Stimulated activated CD4-positive, alpha-beta T cell treated with anti-CD3 and anti-CD28 coated beads, Interleukin-2, amount 100 ng/mL, for 48 hours (primary cell): Measurements from ENCODE around the gene KAT6B.
A peak's percentile ranks its signal among the peaks of the same experiment; 100 is the strongest.

Source experiments
- DNase-seq, 2 donors: peaks; one replicate each; pipeline ENCODE4 v3.0.0-alpha.2; 2020

The KAT6B gene

DNA sequence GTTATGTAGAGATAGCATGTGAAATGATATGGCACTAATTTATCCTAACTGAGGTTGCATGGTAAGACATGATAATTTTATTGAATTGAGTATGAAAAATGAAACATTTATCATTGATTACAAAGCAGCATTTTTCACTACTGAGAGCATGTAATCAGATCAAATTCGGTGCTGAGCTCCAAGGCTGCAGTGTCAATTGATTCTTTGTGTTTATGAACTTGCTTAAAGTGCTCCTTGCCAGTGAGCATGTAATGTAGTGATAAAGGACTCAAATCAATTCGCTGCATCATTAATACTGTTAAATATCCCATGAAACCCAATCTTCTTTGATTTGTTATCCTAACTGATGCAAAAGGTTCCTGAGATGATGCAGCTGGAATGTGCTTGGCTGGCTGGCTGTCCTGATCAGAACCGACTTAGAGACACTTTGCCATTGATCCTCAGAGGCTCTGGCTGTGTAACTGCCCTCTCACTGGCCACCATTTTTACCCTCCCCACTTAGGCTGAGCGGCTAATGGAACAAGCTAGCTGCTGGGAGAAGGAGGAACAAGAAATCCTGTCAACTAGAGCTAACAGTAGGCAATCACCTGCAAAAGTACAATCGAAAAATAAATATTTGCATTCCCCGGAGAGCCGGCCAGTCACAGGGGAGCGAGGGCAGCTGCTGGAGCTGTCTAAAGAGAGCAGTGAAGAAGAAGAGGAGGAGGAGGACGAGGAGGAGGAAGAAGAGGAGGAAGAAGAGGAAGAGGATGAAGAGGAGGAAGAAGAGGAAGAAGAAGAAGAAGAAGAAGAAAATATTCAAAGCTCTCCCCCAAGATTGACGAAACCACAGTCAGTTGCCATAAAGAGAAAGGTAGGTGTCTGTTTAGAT is 195.2 kb downstream of the KAT6B start:
- no peak for DNase-seq

DNA sequence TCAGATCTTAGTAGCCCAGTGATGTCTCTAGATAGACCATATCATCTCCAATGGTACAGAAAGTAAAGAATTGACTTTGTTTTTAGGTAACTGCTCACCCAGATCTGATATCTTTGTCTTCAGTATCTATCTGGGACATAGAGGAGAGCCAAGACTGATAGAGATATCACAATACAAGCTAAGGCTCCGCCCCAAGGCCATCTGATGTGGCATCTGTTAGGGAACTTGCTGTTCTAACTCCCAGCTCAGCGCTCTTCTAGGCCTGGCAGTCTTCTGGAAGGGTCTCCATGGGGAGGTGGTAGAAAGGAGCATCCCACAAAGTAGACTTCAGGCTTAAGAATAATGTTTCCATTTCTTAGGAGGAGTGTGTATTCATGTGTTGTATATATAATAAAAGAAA is 196.7 kb downstream of the KAT6B start:
- no peak for DNase-seq

GRCh38 chr10:75024971-75025523 is 198.6 kb downstream of the KAT6B start:
- no peak for DNase-seq

- DNase-seq: no peak
Measured at GRCh38 chr10:75028049-75028448, 201.6 kb downstream of the KAT6B start.

- DNase-seq: no peak
Measured at GRCh38 chr10:75028748-75029147, 202.3 kb downstream of the KAT6B start.

DNA sequence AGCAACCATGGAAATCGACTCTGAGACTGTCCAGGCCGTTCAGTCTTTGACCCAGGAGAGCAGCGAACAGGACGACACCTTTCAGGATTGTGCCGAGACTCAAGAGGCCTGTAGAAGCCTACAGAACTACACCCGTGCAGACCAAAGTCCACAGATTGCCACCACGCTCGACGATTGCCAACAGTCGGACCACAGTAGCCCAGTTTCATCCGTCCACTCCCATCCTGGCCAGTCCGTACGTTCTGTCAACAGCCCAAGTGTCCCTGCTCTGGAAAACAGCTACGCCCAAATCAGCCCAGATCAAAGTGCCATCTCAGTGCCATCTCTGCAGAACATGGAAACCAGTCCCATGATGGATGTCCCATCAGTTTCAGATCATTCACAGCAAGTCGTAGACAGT is 203.0 kb downstream of the KAT6B start:
- DNase-seq: no peak

DNA sequence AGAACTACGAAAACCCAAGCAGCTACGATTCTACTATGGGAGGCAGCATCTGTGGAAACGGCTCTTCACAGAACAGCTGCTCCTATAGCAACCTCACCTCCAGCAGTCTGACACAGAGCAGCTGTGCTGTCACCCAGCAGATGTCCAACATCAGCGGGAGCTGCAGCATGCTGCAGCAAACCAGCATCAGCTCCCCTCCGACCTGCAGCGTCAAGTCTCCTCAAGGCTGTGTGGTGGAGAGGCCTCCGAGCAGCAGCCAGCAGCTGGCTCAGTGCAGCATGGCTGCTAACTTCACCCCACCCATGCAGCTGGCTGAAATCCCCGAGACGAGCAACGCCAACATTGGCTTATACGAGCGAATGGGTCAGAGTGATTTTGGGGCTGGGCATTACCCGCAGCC is 203.5 kb downstream of the KAT6B start:
- no peak for DNase-seq

DNA sequence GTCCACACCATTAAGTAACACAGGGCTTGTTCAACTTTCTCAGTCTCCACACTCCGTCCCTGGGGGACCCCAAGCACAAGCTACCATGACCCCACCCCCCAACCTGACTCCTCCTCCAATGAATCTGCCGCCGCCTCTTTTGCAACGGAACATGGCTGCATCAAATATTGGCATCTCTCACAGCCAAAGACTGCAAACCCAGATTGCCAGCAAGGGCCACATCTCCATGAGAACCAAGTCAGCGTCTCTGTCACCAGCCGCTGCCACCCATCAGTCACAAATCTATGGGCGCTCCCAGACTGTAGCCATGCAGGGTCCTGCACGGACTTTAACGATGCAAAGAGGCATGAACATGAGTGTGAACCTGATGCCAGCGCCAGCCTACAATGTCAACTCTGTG is 204.0 kb downstream of the KAT6B start:
- no peak for DNase-seq

GRCh38 chr10:75032119-75032518 is 205.7 kb downstream of the KAT6B start:
- no peak for DNase-seq

DNA sequence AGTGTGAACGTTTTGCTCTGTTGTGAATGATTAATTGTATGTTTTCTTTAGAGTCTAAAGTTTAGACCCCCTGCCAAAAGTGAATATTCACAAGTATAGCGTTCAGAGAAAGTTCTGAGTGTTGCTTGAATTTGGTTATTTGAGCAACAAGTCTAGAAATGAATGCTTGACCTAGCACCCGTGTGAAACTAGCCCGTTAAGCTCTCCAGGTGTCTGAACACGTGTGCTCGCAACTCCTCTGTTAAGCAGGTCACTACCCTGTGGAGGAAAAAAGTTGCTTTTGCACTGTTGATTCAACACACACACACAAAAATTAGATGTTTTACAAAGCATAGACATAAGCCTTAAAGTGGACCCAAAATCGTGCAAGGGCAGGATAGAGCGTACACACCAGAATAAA is 206.4 kb downstream of the KAT6B start:
- DNase-seq: no peak

GRCh38 chr10:75033399-75034130 is 207.2 kb downstream of the KAT6B start:
- no peak for DNase-seq

DNA sequence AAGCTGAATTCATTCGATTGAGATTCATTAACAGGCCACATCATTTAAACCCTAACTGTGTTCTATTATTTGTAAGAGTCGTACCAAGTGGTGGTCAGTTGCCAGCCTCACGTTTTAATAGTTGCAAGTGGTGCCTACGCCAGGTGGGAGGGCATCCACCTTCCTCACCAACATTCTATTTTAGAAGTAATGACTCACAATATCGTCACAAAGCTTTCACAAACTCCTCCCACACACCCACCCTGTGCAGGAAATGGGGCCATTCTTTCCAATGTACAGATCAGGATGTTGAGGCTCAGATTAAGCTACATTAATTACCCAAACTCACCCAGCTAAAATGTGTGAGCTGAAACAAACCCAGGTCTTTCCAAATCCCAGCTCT is 207.7 kb downstream of the KAT6B start:
- DNase-seq: peak; percentile 33 to 40

- no peak for DNase-seq
Measured at GRCh38 chr10:75034714-75035258, 208.4 kb downstream of the KAT6B start.

DNA sequence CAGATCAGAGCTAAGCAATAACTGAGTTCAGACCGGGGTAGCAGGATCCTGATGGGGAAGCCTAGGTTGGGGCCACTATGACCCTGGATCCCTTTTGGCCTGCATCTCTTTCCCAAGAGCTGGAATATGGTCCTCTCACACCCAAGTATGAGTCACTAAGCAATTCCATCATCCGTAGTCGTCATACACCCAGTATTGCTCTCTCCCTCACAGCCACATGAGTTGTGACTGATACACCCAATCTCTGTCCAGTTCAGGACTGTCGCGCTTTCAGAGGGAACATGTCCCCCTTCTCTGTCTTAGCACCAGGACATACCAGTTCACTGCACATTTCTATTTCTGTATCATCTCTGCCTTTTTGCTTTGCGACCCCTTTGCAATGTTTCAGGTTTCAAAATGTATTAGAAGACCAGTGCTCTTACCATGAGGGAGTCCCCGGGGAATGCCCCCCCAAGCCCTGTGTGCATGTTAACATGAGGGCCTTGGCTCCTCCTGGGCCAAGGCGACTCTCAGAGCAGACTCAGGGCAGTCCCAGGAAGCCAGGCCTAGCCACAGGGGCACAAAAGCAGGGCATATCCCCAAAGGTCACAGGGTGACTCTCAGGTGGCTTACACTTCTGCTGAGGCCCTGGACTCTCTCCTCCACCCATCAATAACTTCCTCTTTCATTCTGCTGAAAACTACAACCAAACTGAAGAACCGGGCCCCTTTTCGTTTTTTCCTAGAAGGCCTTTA is 209.7 kb downstream of the KAT6B start:
- DNase-seq: no peak

DNA sequence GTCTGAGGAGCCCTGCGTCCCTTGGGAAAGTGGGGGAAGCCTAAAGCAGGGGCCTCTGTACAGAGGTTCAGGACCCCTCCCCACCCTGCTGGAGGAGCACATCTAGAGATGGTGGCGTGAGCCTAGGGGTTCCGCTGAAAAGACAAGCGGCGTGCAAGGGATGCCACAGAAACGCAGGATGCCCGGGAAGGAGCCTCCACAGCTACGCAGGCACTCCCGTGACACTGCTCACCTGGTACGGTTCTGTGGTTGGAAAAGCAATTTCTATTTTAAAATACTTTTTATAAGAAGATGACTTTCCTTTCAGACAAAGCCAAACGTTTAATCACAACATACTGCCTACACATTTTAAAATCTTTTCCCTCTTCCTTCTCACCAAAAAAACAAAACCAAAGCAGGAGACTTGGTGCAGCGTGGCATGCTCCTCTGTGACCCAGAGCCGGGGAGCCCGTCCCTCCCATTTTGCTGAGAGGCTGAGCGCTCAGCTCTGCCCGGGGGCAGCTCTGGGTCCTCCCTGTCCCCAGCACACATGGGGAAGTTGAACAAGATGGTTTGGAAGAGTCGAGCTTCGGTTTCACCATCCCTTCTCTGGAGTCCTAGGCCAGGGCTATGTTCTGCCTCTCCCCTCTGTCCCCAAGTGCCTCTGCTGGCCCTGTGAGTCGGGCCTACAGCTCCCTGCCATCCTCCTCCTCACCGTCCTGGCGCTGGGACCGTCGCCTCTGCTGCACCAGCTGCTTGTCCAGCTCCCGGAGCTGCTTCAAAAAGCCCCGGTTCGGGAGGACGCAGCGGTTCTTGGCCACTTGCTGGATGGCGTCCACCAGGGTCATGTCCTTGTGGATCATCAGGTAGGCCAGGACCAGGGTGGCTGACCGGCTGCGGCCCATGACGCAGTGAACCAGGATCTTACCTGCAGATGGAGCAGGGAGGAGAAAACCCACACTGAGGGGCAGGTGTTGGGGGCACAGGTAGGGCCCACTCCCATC is 211.1 kb downstream of the KAT6B start:
- no peak for DNase-seq

DNA sequence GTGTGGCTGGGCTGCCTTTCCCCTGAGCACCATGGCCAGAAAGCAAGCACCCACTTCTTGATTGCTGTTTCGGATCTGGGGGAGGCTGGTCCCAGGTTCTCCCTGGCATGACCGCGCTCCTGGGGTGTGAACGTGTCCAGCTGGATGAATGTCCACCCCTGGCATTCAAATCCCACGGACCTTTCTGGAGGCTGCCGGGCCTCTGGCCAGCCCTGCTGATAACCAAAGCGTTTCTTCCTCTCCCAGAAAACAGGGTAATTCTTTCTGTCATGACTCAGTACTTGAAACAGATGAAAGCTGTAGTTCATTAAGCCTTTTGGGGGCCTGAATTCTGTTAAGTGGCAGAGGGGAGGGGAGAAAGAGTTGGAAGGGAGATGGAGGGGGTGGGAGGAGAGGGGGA is 211.9 kb downstream of the KAT6B start:
- no peak for DNase-seq

DNA sequence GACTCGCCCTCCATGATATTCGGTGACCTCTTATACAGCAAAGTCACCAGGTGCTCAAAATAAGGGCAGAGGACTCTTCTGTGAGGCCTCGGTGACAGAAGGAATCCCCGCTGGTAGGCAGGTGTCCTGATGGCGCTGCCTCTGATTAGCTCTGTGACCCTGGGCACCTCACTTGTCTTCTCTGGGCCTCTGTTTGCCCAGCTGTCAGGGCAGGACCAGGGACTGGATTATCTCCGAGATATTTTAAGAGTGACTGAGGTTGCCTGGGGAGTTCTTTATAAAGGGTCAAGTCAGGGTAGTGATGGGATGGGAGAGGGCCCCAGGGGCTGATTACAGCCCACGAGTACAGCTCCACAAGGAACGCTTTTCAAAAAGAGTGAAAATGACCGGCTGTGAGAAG is 214.2 kb downstream of the KAT6B start:
- DNase-seq: no peak

DNA sequence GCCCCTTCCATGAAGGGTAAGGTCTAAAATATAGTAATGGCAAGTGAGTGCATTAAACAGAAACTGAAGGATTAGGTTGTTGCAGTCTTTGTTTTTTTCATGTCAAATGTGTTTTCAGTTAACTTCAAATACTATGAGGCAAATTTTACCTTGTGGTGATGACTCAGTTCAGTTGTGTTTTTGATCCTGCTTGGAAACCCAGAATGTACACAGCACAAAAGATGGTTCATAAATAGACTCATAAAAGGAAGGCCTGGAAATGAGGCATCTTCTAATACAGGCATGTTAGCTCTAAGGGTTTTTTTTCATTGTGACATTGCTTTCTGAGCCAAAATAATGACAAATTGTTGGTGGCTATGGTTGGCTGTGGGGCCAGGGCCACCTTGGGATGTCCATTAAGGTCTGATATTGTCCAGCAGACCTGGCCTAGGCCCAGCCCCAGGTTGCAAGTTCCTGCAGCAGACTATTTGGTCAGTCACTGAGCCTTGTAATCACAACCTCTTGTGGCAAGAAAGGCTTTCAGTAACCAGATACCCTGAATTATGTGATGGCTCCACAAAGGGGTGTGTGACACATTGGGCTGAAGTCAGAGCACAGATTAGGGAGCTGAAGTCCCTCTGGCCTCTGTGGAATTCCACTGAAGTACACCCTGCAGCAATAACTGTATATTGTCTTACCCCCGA is 216.0 kb downstream of the KAT6B start:
- no peak for DNase-seq

GRCh38 chr10:75043256-75044131 is 217.1 kb downstream of the KAT6B start:
- peak; percentile 37 to 53 for DNase-seq

DNA sequence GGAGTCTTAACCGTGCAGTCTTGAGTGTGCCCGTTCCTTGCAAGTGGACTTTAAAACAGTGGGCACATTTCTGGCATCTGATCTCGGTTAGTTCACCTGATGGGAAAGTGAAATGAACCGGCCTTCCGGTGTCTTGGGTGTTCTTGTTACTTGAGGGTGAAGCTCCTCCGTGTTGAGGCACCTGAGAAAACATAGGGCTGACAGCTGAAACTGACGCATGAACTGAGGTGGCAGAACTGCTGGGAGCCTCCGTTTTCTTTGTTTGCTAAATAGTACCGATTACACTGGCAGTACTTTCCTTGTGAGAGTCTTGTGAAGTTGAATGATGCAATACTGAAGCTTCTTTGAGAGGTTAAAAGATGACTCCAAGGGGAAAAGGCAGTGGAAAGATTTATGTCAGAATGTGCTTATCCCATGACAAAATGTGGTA is 222.3 kb downstream of the KAT6B start:
- DNase-seq: no peak
